WTC11 (cell line): Measurements from ENCODE around the gene MAST4. TPM values are rescaled to one million over a fixed set of nuclear protein-coding genes. Genes with fewer than 3 reads are reported as not detected.
A peak's percentile ranks its signal among the peaks of the same experiment; 100 is the strongest.

Experiments used
- ATAC-seq: fragments of 200-7000 bp; cut with Tn5 transposase; 2 replicates; pipeline ENCODE4 v1.10.0; 2021; ENCODE audit warnings: mild to moderate bottlenecking, moderate library complexity
- CTCF ChIA-PET: fragments of 300-600 bp; sonication (Branson Sonifier 250); formaldehyde crosslinking; loops from one replicate; lab custom pipeline; 2021; ENCODE audit warnings: antibody characterized with exemption; lab: Charles Lee
- POLR2A ChIA-PET: fragments of 350-600 bp; sonication (Branson Sonifier 250); formaldehyde crosslinking; loops from one replicate; lab custom pipeline; 2021; ENCODE audit warnings: antibody characterized with exemption; lab: Charles Lee
- DNase-seq: peaks from one replicate; pipeline ENCODE4 v3.0.0; 2021; ENCODE audit warnings: low spot score
- H3K27ac Mint-ChIP-seq: 2 replicates; pipeline ENCODE4 v1.8.0; 2021; ENCODE audit warnings: mixed read lengths
- H3K27me3 Mint-ChIP-seq: 2 replicates; pipeline ENCODE4 v1.8.0; 2021; ENCODE audit warnings: low read depth, mild to moderate bottlenecking, moderate library complexity, mixed read lengths
- H3K36me3 Mint-ChIP-seq: 2 replicates; pipeline ENCODE4 v1.8.0; 2021; ENCODE audit warnings: mixed read lengths
- H3K4me1 Mint-ChIP-seq: 2 replicates; pipeline ENCODE4 v1.8.0; 2022; ENCODE audit warnings: mixed read lengths
- H3K4me3 Mint-ChIP-seq: 2 replicates; pipeline ENCODE4 v1.8.0; 2021; ENCODE audit warnings: mild to moderate bottlenecking, moderate library complexity, mixed read lengths
- H3K9me3 Mint-ChIP-seq: 2 replicates; pipeline ENCODE4 v1.8.0; 2021; ENCODE audit warnings: mixed read lengths
- ETV6 ChIP-seq: sonication (generic); formaldehyde crosslinking; IDR thresholded peaks from 2 replicates; pipeline ENCODE4 v1.8.1; 2022; ENCODE audit warnings: mild to moderate bottlenecking, missing genetic modification reagents
- FOXK1 ChIP-seq: sonication (generic); formaldehyde crosslinking; IDR thresholded peaks from 2 replicates; pipeline ENCODE4 v1.8.0; 2022; ENCODE audit warnings: mild to moderate bottlenecking, moderate library complexity, missing genetic modification reagents
- GABPB1 ChIP-seq: sonication (generic); formaldehyde crosslinking; IDR thresholded peaks from 2 replicates; pipeline ENCODE4 v1.8.1; 2023; ENCODE audit warnings: mild to moderate bottlenecking, missing genetic modification reagents
- HMGA2 ChIP-seq: fragments of 250-450 bp; sonication (Bioruptor Pico); IDR thresholded peaks from 2 replicates; pipeline ENCODE4 v1.4.0; 2021; ENCODE audit warnings: mild to moderate bottlenecking, moderate library complexity
- IRF2 ChIP-seq: sonication (generic); formaldehyde crosslinking; IDR thresholded peaks from 2 replicates; pipeline ENCODE4 v1.8.0; 2022; ENCODE audit warnings: low read depth, missing genetic modification reagents, borderline replicate concordance
- JUN ChIP-seq: sonication (generic); formaldehyde crosslinking; IDR thresholded peaks from 2 replicates; pipeline ENCODE4 v1.8.0; 2023; ENCODE audit warnings: mild to moderate bottlenecking, missing genetic modification reagents
- KAT7 ChIP-seq: sonication (generic); formaldehyde crosslinking; IDR thresholded peaks from 2 replicates; pipeline ENCODE4 v1.8.1; 2023; ENCODE audit warnings: missing genetic modification reagents, mild to moderate bottlenecking, borderline replicate concordance
- MXD4 ChIP-seq: fragments of 250-450 bp; sonication (Bioruptor Pico); IDR thresholded peaks from 2 replicates; pipeline ENCODE4 v1.8.0; 2021; ENCODE audit warnings: mild to moderate bottlenecking, moderate library complexity, borderline replicate concordance
- OVOL2 ChIP-seq: fragments of 250-450 bp; sonication (Bioruptor Pico); IDR thresholded peaks from 2 replicates; pipeline ENCODE4 v1.9.0; 2021; ENCODE audit warnings: mild to moderate bottlenecking, borderline replicate concordance
- RORB ChIP-seq: fragments of 250-450 bp; sonication (Bioruptor Pico); IDR thresholded peaks from 2 replicates; pipeline ENCODE4 v1.9.0; 2021; ENCODE audit warnings: mild to moderate bottlenecking
- SMAD4 ChIP-seq: sonication (generic); formaldehyde crosslinking; IDR thresholded peaks from 2 replicates; pipeline ENCODE4 v1.8.0; 2022; ENCODE audit warnings: mild to moderate bottlenecking, missing genetic modification reagents
- TCF7 ChIP-seq: sonication (generic); formaldehyde crosslinking; IDR thresholded peaks from 2 replicates; pipeline ENCODE4 v1.8.0; 2022; ENCODE audit warnings: mild to moderate bottlenecking, low read depth, missing genetic modification reagents, moderate library complexity
- ZNF317 ChIP-seq: sonication (generic); formaldehyde crosslinking; IDR thresholded peaks from 2 replicates; pipeline ENCODE4 v1.8.1; 2023; ENCODE audit warnings: low read depth, mild to moderate bottlenecking, moderate library complexity, missing genetic modification reagents, borderline replicate concordance
- ZNF396 ChIP-seq: fragments of 250-450 bp; sonication (Bioruptor Pico); IDR thresholded peaks from 2 replicates; pipeline ENCODE4 v1.8.0; 2021; ENCODE audit warnings: mild to moderate bottlenecking, moderate library complexity, borderline replicate concordance
- total RNA-seq: library from RNA; stranded (reverse); gene quantifications from 3 replicates; pipeline ENCODE4 v1.2.3, GENCODE V29; 2021
- TF ChIP-seq, protein P1 (sequence below): sonication (generic); formaldehyde crosslinking; IDR thresholded peaks from 2 replicates; pipeline ENCODE4 v1.8.1; 2022; ENCODE audit warnings: mild to moderate bottlenecking, missing genetic modification reagents, moderate library complexity, borderline replicate concordance
- TF ChIP-seq, protein P2 (sequence below): sonication (generic); formaldehyde crosslinking; conservative IDR thresholded peaks from 2 replicates; pipeline ENCODE4 v1.8.1; 2022; ENCODE audit warnings: mild to moderate bottlenecking, missing genetic modification reagents
- TF ChIP-seq, protein P3 (sequence below): sonication (generic); formaldehyde crosslinking; IDR thresholded peaks from 2 replicates; pipeline ENCODE4 v1.8.0; 2022; ENCODE audit warnings: mild to moderate bottlenecking, missing genetic modification reagents
- TF ChIP-seq, protein P4 (sequence below): fragments of 250-450 bp; sonication (Bioruptor Pico); IDR thresholded peaks from 2 replicates; pipeline ENCODE4 v1.9.0; 2021; ENCODE audit warnings: mild to moderate bottlenecking
- TF ChIP-seq, protein P5 (sequence below): sonication (generic); formaldehyde crosslinking; IDR thresholded peaks from 2 replicates; pipeline ENCODE4 v1.8.0; 2022; ENCODE audit warnings: mild to moderate bottlenecking, missing genetic modification reagents
- TF ChIP-seq, protein P6 (sequence below): sonication (generic); formaldehyde crosslinking; IDR thresholded peaks from 2 replicates; pipeline ENCODE4 v1.8.1; 2022; ENCODE audit warnings: mild to moderate bottlenecking, moderate library complexity, missing genetic modification reagents
- TF ChIP-seq, protein P7 (sequence below): sonication (generic); formaldehyde crosslinking; IDR thresholded peaks from 2 replicates; pipeline ENCODE4 v1.8.1; 2022; ENCODE audit warnings: low read depth, missing genetic modification reagents, borderline replicate concordance
- TF ChIP-seq, protein P8 (sequence below): fragments of 200-600 bp; IDR thresholded peaks from 2 replicates; pipeline ENCODE4 v1.8.0; 2022; ENCODE audit warnings: antibody characterized with exemption

MAST4 gene
- total RNA-seq, 1 experiment from 2014 or later, result 8.0 TPM

DNA sequence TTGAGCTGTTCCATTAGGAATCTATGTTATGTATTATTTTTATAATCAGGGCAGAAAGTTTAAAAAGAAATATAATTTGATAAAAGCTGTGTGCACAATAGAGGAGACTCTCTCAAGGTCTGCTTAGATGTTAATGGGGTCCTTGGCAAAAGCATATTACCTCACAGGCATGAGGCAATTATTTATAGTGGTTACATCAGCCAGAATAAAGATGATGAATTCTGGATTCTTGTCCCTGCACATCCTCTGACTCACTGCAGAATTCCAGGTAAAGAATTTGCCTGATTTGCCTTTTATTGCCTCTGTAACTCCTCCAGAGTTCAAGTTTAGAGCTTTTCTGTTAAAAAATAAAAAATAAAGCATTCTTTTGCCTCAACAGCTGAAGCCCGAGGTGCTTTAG lies 253.6 kb downstream of the MAST4 start:
- ChIA-PET CTCF (no interaction called here), POLR2A (no interaction called here)
- no peaks in the 10 kb centered on the region for H3K36me3 Mint-ChIP-seq
- no peak overlapping the region for H3K27ac Mint-ChIP-seq
- ATAC-seq (no peak), DNase-seq (no peak)
- no peaks in the 10 kb centered on the region for H3K27me3 Mint-ChIP-seq
- H3K4me3 Mint-ChIP-seq, result no peak overlapping the region
- peaks cover 9% of the 10 kb centered on the region; the same call in 1 of the 2 replicates for H3K4me1 Mint-ChIP-seq
- TF ChIP-seq GABPB1 (CRISPR knock-in tag), result peak; percentile 48
- TF ChIP-seq, protein P1, sequence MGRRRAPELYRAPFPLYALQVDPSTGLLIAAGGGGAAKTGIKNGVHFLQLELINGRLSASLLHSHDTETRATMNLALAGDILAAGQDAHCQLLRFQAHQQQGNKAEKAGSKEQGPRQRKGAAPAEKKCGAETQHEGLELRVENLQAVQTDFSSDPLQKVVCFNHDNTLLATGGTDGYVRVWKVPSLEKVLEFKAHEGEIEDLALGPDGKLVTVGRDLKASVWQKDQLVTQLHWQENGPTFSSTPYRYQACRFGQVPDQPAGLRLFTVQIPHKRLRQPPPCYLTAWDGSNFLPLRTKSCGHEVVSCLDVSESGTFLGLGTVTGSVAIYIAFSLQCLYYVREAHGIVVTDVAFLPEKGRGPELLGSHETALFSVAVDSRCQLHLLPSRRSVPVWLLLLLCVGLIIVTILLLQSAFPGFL (CRISPR knock-in tag), result no peak
- peaks cover under 1% of the 10 kb centered on the region for H3K9me3 Mint-ChIP-seq

DNA sequence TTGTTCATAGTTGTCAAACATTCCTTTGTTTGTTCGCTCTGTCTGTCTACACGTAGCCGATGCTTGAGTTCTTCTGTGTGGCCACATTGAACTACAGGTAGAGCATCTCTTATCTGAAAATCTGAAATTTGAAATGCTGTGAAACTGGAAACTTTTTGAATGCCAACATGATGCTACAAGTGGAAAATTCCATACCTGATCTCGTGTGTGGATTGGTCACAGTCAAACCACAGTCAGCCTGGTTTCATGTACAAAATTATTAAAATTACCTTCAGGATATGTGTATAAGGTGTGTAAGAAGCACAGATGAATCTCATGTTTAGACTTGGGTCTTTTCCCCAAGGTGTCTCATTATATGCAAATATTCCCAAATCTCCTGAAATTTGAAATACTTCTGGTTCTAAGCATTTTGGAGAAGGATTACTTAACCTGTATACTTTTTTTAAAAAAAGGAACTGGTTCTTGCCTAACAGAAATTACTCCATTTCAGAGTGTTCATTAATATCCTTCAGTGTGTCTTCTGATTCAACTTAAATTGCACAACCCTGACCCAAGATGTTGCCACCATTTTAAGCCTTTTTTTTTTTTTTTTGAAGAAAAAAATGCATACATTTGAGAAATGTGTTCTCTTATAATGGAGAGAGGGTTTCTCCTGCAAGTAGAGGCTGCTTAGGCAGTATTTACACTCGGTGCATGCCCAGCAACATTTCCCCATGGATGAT lies 254.3 kb downstream of the MAST4 start:
- CTCF ChIA-PET, result no interaction called here
- Mint-ChIP-seq H3K9me3 (no peaks in the 10 kb centered on the region), H3K27ac (no peak overlapping the region; the same call in 1 of the 2 replicates), H3K4me1 (peaks cover 9% of the 10 kb centered on the region; the same call in 1 of the 2 replicates), H3K4me3 (no peak overlapping the region), H3K36me3 (no peaks in the 10 kb centered on the region), H3K27me3 (no peaks in the 10 kb centered on the region)
- POLR2A ChIA-PET, result no interaction called here
- no peak for TF ChIP-seq ZNF396 (CRISPR knock-in tag)
- TF ChIP-seq, protein P2, sequence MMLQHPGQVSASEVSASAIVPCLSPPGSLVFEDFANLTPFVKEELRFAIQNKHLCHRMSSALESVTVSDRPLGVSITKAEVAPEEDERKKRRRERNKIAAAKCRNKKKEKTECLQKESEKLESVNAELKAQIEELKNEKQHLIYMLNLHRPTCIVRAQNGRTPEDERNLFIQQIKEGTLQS, result no peak
- no peak for TF ChIP-seq ZNF317 (CRISPR knock-in tag)
- TF ChIP-seq, protein P3, sequence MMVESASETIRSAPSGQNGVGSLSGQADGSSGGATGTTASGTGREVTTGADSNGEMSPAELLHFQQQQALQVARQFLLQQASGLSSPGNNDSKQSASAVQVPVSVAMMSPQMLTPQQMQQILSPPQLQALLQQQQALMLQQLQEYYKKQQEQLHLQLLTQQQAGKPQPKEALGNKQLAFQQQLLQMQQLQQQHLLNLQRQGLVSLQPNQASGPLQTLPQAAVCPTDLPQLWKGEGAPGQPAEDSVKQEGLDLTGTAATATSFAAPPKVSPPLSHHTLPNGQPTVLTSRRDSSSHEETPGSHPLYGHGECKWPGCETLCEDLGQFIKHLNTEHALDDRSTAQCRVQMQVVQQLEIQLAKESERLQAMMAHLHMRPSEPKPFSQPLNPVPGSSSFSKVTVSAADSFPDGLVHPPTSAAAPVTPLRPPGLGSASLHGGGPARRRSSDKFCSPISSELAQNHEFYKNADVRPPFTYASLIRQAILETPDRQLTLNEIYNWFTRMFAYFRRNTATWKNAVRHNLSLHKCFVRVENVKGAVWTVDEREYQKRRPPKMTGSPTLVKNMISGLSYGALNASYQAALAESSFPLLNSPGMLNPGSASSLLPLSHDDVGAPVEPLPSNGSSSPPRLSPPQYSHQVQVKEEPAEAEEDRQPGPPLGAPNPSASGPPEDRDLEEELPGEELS (CRISPR knock-in tag), result no peak
- TF ChIP-seq RORB (CRISPR knock-in tag), result no peak
- no peak for TF ChIP-seq TCF7 (CRISPR knock-in tag)
- TF ChIP-seq, protein P4, sequence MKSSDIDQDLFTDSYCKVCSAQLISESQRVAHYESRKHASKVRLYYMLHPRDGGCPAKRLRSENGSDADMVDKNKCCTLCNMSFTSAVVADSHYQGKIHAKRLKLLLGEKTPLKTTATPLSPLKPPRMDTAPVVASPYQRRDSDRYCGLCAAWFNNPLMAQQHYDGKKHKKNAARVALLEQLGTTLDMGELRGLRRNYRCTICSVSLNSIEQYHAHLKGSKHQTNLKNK (CRISPR knock-in tag), result no peak
- no peak for TF ChIP-seq MXD4 (CRISPR knock-in tag)
- TF ChIP-seq, protein P5, sequence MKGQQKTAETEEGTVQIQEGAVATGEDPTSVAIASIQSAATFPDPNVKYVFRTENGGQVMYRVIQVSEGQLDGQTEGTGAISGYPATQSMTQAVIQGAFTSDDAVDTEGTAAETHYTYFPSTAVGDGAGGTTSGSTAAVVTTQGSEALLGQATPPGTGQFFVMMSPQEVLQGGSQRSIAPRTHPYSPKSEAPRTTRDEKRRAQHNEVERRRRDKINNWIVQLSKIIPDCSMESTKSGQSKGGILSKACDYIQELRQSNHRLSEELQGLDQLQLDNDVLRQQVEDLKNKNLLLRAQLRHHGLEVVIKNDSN, result no peak
- TF ChIP-seq, protein P6, sequence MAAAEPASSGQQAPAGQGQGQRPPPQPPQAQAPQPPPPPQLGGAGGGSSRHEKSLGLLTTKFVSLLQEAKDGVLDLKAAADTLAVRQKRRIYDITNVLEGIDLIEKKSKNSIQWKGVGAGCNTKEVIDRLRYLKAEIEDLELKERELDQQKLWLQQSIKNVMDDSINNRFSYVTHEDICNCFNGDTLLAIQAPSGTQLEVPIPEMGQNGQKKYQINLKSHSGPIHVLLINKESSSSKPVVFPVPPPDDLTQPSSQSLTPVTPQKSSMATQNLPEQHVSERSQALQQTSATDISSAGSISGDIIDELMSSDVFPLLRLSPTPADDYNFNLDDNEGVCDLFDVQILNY, result no peak
- TF ChIP-seq OVOL2 (CRISPR knock-in tag), result no peak
- TF ChIP-seq FOXK1 (CRISPR knock-in tag), result no peak
- TF ChIP-seq HMGA2 (CRISPR knock-in tag), result no peak
- TF ChIP-seq SMAD4 (CRISPR knock-in tag), result no peak
- TF ChIP-seq KAT7 (CRISPR knock-in tag), result no peak
- TF ChIP-seq JUN (CRISPR knock-in tag), result no peak
- TF ChIP-seq, protein P7, sequence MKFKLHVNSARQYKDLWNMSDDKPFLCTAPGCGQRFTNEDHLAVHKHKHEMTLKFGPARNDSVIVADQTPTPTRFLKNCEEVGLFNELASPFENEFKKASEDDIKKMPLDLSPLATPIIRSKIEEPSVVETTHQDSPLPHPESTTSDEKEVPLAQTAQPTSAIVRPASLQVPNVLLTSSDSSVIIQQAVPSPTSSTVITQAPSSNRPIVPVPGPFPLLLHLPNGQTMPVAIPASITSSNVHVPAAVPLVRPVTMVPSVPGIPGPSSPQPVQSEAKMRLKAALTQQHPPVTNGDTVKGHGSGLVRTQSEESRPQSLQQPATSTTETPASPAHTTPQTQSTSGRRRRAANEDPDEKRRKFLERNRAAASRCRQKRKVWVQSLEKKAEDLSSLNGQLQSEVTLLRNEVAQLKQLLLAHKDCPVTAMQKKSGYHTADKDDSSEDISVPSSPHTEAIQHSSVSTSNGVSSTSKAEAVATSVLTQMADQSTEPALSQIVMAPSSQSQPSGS (CRISPR knock-in tag), result no peak
- TF ChIP-seq IRF2 (CRISPR knock-in tag), result no peak
- TF ChIP-seq ETV6 (CRISPR knock-in tag), result no peak
- TF ChIP-seq, protein P8, sequence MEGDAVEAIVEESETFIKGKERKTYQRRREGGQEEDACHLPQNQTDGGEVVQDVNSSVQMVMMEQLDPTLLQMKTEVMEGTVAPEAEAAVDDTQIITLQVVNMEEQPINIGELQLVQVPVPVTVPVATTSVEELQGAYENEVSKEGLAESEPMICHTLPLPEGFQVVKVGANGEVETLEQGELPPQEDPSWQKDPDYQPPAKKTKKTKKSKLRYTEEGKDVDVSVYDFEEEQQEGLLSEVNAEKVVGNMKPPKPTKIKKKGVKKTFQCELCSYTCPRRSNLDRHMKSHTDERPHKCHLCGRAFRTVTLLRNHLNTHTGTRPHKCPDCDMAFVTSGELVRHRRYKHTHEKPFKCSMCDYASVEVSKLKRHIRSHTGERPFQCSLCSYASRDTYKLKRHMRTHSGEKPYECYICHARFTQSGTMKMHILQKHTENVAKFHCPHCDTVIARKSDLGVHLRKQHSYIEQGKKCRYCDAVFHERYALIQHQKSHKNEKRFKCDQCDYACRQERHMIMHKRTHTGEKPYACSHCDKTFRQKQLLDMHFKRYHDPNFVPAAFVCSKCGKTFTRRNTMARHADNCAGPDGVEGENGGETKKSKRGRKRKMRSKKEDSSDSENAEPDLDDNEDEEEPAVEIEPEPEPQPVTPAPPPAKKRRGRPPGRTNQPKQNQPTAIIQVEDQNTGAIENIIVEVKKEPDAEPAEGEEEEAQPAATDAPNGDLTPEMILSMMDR, result no peak
- ATAC-seq, result no peak
- DNase-seq, result no peak
